GM19467 (cell line): ENCODE data around the gene OR4N2.
"Not testable (repeated sequence)": the region's sequence is repeated elsewhere in the genome, so short reads cannot be mapped to it uniquely, and the experiment has no call there.

ENCODE experiments used
- ATAC-seq: cut with Tn5 transposase; IDR thresholded peaks from one replicate; pipeline ENCODE4 v1.9.1; 2021; ENCODE audit warnings: mild to moderate bottlenecking, moderate library complexity; ENCODE audit not compliant: unreplicated experiment

OR4N2 gene, protein sequence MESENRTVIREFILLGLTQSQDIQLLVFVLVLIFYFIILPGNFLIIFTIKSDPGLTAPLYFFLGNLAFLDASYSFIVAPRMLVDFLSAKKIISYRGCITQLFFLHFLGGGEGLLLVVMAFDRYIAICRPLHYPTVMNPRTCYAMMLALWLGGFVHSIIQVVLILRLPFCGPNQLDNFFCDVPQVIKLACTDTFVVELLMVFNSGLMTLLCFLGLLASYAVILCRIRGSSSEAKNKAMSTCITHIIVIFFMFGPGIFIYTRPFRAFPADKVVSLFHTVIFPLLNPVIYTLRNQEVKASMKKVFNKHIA

GRCh38 chr14:19803470-19803869 is at the start of gene OR4N2:
Gene OR4N2, plus strand, starts transcription at chr14:19803770. Its CDS starts 23,679 bp downstream, at chr14:19827449.
- ATAC-seq: not testable (repeated sequence)

DNA sequence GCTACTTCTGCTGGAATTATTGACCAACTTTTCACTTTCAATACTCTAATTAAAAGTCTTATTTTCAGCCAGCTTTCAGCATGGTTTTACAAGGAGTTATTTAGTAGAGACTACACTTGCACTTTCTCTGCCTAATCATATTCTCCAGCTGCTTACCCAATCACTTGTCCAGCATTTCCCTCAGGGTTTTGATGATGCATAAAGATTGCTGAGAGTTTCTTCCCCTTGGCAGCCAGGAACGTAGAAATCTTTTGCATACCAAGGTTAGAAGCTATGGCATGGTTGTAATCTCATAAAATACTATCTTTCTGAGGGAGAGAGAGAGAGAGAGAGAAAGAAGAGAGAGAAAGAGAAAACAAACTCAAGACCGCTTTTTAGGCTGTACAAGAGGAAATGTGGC is 49.4 kb upstream of the OR4N2 start:
- no peak for ATAC-seq

DNA sequence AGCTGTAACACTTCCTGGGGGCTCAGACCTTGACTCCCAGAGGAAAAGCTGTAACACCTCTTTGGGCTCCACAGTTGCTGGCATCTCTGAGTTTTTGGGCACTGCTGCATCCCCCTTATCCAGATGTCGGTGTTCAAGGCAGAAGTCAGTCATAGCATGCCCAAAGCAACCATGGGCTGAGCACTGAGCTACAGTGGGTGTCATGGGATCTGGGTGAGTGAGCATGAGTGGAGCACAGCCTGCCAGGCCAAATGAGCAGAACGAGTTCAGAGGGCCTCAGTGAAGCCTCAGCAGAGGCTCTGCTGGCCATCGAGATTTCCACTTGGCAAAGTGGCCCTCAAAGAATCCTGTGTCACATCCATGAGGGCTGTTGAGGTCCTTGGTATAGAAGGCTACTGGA is 32.1 kb upstream of the OR4N2 start:
- ATAC-seq: not testable (repeated sequence)

DNA sequence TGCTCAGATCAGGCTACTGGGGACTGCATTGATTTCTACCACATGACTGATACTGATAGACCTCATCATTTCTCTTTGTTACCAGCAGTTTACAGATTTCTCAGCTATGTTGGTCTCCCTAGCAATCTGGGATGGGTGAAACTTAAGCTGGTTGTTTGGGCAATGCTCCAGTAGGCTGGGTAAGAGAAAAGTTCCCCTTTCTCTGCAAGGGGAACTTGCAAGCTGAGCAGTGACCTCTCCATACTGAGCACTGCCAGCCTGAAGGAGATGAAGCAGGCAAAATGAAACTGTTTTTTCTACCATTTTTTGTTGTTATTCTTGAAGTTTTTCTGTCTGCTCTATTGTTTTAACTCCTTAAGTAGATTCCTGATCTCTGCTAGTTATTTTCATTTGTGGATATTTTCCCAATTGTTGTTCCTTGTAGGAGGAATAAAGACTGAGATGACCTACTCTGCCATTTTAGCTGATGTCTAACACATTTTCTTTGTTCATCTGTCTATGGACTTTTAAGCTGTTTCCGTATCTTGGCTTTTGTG is 31.6 kb upstream of the OR4N2 start:
- no peak for ATAC-seq

GRCh38 chr14:19772454-19772853 is 31.1 kb upstream of the OR4N2 start:
- ATAC-seq: not testable (repeated sequence)

GRCh38 chr14:19773204-19773603 is 30.4 kb upstream of the OR4N2 start, which contains the start of gene OR4M1:
Gene OR4M1, plus strand, starts transcription at chr14:19773504. Its CDS starts 6,819 bp downstream, at chr14:19780323.
- ATAC-seq: not testable (repeated sequence)

DNA sequence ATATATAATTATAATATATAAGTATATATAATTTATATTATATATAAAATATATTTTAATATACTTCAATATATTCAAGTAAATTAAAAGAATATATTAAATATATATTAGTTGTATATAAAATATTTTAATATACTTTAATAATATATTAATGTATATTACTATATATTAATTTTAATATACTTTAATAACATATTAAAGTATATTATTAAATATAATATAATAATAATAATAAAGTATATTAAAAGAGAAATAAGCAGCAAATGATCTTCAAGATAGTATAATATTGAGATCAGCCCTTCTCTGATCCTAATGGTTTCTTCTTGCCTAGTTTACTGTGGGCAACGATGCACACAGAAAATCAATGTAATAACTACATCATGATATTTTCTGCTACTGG is 28.0 kb upstream of the OR4N2 start:
- ATAC-seq: no peak

DNA sequence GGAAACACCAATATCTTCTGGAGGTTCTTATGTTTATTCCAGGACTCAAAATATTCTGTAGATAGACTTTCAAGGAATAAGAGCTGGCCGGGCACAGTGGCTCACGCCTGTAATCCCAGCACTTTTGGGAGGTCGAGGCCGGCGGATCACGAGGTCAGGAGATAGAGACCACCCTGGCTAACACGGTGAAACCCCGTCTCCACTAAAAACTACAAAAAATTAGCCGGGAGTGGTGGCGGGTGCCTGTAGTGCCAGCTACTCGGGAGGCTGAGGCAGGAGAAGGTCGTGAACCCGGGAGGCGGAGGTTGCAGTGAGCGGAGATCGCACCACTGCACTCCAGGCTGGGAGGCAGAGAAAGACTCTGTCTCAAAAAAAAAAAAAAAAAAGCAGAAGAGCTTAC is 17.7 kb upstream of the OR4N2 start:
- ATAC-seq: not testable (repeated sequence)

DNA sequence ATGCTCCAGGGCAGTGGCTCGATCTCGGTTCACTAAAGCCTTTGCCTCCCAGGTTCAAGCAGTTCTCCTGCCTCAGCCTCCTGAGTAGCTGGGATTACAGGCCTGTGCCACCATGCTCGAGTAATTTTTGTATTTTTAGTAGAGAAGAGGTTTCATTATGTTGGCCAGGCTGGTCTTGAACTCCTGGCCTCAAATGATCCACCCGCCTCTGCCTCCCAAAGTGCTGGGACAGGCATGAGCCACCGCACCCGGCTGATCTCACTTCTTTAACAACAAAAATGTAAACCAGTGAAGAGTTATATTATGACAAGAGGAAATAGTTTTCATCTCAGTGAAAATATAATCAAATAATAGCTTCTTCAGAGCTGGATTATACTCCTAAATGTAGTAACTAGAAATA is 16.3 kb upstream of the OR4N2 start:
- not testable (repeated sequence) for ATAC-seq

- ATAC-seq: not testable (repeated sequence)
These were observed 15.4 kb upstream of the OR4N2 start for GRCh38 chr14:19788150-19788549.

DNA sequence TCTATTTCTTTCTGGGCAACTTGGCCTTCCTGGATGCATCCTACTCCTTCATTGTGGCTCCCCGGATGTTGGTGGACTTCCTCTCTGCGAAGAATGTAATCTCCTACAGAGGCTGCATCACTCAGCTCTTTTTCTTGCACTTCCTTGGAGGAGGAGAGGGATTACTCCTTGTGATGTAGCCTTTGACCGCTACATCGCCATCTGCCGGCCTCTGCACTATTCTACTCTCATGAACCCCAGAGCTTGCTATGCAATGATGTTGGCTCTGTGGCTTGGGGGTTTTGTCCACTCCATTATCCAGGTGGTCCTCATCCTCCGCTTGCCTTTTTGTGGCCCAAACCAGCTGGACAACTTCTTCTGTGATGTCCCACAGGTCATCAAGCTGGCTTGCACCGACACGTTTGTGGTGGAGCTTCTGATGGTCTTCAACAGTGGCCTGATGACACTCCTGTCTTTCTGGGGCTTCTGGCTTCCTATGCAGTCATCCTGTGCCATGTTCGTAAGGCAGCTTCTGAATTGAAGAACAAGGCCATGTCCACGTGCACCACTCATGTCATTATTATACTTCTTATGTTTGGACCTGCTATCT is 7.0 kb upstream of the OR4N2 start:
- ATAC-seq: not testable (repeated sequence)

DNA sequence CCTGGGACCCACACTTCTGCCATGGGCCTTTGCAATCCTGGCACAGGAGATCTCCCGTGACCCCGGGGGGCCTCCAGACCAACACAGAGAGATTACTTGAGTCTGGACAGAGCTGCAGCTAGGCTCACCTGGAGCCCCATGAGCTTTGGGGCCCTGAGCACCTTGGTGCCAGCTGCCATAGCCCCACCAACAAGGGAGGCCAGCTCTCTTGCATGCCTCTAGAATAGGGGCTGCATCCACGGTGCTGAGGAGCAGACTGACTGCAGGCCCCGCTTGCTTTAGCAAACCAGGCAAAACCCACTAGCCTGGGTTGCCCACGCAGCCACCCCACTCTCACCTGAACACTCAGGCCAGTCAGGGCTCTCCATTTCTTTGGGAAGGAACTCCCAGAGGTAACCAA is 3.7 kb upstream of the OR4N2 start:
- no peak for ATAC-seq

DNA sequence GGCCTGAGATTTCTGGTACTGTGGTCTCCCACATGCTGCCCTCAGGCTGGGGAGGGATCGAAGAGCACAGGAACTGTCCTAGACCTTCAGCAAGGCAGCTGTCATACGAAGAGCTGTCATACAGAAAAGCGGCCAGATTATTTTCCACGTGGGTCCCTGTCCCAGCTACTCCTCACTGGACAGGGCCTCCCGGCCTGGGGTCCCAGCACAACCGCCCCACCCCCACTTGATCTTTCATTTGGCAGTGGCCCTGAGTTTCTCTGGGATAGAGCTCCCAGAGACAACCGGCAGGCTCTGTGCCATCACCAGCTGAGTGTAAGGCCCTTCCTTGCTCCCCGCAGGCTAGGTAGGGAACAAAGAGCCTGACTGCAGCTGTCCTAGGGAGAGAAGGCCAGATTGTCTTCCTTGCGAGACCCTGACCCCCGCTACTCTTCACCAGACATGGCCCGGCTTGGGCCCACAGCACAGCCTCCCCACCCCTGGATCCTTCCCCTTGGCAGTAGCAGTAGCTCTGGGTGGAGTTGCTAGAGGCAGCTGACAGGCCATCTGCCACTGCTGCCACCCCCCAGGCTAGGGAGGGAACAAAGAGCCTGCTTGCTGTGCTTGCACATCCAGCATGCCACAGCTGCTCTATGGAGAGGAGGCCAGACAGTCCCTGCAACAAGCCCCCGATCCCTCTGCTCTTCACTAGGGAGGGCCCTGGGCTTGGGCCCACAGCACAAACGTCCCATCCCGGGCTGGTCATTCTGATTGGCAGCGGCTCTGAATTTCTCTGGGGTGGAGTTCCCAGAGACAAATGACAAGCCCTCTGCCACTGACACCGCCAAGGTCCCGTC is 3.1 kb upstream of the OR4N2 start:
- no peak for ATAC-seq

DNA sequence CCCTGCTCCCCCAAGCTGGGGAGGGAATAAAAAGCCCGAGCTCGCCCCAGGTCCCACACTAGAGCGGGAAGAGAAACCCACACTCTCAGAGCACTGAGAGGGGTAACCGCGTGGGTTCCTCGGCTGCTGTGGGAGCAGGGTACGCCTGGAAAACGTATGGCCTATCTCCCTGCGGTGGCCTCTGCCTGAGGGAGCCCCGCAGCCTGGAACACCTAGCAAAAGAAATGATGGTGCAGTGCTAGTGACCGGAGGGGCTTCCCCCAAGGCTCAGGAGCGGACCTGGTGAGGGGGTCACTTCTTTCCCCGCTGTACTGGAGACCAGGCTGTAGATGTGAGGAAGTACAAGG is 2.5 kb upstream of the OR4N2 start:
- no peak for ATAC-seq

DNA sequence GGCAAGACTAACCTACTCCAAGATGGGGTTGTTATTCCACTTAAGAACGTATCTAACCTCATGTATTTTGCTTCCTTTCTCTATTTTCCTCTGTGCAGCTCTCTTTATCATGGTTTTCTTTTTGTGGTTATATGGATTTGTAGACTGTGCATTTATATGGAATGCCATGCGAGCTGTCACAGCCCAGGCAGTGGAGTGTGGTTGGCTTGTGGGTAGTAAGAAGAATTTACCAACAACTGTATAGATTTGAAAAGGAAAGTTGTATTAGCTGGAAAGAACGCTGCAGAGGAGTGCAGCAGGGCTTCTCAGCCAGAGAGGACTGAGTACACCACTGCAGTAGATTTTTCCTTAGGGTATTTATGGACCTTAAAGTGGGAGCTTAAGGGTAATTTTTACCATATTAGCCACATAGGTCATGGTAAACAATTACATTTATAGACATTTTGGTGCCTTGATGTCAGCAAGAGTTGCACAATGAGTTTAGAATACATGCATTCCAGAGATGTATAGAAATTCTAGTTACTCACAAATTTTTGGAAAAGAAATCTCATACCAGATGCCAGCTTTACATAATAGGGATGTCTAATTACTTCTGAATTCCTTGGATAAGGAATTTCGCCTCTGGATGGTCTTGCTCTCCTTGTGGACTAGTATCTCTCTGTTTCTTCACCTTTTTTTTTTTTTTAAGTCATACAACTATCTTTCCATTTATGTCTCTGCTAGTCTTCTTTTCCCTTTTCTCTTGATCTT is 9.8 kb downstream of the OR4N2 start:
- ATAC-seq: not testable (repeated sequence)

- ATAC-seq: not testable (repeated sequence)
These were observed 16.3 kb downstream of the OR4N2 start for GRCh38 chr14:19819879-19820278.

GRCh38 chr14:19821016-19821415 is 17.4 kb downstream of the OR4N2 start:
- ATAC-seq: not testable (repeated sequence)

DNA sequence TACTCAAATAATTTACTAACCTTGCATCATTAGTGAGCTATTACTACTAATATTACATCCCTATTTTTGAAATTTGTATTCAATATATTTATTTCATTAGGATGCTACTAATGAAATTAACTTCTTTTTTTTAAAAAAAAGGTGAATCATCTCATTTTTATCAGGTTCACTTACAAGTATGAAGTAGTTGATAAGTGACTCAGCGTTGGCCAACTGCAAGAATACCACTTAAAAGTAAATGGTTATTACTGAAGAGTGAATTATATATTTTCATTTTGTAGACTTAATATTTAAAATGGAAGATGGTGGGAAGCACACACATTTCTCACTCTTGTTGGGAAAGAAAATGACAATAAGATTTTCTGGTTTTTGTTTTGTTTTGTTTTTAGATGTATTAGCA is 19.6 kb downstream of the OR4N2 start:
- no peak for ATAC-seq

DNA sequence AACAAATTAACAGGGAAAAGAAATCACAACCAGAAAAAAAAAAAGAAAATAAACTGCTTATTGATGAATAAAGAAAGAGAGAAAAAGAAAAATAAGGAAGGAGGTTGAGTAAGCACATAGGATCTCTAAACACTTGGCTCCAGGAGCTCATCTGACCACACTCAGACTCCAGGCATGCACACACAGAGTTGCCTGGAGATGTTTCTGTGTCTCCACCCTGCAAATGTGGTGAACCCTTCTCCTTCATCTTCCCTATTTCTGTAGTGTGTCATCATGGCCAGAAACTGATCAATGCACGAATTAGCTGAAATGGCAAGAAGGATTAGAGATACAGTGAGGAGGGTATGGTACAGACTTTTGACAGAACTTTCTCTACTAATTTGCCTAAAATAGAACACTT is 20.2 kb downstream of the OR4N2 start:
- ATAC-seq: no peak

DNA sequence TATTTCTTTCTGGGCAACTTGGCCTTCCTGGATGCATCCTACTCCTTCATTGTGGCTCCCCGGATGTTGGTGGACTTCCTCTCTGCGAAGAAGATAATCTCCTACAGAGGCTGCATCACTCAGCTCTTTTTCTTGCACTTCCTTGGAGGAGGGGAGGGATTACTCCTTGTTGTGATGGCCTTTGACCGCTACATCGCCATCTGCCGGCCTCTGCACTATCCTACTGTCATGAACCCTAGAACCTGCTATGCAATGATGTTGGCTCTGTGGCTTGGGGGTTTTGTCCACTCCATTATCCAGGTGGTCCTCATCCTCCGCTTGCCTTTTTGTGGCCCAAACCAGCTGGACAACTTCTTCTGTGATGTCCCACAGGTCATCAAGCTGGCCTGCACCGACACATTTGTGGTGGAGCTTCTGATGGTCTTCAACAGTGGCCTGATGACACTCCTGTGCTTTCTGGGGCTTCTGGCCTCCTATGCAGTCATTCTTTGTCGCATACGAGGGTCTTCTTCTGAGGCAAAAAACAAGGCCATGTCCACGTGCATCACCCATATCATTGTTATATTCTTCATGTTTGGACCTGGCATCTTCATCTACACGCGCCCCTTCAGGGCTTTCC is 24.2 kb downstream of the OR4N2 start:
- not testable (repeated sequence) for ATAC-seq
